ENCODE measurements around the gene IGHMBP2.

GRCh38 chr11:68880851-68881250, 22.8 kb upstream of the IGHMBP2 start:
- no peak for TF ChIP-seq POLR2AphosphoS5 (IDR thresholded peaks at IDR 0.05)
- TF ChIP-seq TAF1 (IDR thresholded peaks at IDR 0.05; ENCODE audit: low read depth), result no peak
- no peak for TF ChIP-seq EP300 (conservative IDR thresholded peaks at IDR 0.05; ENCODE audit: poor library complexity, severe bottlenecking)
- no peak for TF ChIP-seq RAD21 (conservative IDR thresholded peaks at IDR 0.05)
- TF ChIP-seq, protein P1, sequence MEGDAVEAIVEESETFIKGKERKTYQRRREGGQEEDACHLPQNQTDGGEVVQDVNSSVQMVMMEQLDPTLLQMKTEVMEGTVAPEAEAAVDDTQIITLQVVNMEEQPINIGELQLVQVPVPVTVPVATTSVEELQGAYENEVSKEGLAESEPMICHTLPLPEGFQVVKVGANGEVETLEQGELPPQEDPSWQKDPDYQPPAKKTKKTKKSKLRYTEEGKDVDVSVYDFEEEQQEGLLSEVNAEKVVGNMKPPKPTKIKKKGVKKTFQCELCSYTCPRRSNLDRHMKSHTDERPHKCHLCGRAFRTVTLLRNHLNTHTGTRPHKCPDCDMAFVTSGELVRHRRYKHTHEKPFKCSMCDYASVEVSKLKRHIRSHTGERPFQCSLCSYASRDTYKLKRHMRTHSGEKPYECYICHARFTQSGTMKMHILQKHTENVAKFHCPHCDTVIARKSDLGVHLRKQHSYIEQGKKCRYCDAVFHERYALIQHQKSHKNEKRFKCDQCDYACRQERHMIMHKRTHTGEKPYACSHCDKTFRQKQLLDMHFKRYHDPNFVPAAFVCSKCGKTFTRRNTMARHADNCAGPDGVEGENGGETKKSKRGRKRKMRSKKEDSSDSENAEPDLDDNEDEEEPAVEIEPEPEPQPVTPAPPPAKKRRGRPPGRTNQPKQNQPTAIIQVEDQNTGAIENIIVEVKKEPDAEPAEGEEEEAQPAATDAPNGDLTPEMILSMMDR (IDR thresholded peaks at IDR 0.05; ENCODE audit: poor library complexity, severe bottlenecking), result no peak
- TF ChIP-seq, protein P2, sequence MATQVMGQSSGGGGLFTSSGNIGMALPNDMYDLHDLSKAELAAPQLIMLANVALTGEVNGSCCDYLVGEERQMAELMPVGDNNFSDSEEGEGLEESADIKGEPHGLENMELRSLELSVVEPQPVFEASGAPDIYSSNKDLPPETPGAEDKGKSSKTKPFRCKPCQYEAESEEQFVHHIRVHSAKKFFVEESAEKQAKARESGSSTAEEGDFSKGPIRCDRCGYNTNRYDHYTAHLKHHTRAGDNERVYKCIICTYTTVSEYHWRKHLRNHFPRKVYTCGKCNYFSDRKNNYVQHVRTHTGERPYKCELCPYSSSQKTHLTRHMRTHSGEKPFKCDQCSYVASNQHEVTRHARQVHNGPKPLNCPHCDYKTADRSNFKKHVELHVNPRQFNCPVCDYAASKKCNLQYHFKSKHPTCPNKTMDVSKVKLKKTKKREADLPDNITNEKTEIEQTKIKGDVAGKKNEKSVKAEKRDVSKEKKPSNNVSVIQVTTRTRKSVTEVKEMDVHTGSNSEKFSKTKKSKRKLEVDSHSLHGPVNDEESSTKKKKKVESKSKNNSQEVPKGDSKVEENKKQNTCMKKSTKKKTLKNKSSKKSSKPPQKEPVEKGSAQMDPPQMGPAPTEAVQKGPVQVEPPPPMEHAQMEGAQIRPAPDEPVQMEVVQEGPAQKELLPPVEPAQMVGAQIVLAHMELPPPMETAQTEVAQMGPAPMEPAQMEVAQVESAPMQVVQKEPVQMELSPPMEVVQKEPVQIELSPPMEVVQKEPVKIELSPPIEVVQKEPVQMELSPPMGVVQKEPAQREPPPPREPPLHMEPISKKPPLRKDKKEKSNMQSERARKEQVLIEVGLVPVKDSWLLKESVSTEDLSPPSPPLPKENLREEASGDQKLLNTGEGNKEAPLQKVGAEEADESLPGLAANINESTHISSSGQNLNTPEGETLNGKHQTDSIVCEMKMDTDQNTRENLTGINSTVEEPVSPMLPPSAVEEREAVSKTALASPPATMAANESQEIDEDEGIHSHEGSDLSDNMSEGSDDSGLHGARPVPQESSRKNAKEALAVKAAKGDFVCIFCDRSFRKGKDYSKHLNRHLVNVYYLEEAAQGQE (IDR thresholded peaks at IDR 0.05; ENCODE audit: borderline replicate concordance), result no peak
- no peak for TF ChIP-seq EZH2 (IDR thresholded peaks at IDR 0.05; ENCODE audit: borderline replicate concordance, insufficient read depth, low read length, poor library complexity, severe bottlenecking)
- TF ChIP-seq SMC3 (conservative IDR thresholded peaks at IDR 0.05; ENCODE audit: poor library complexity), result no peak
- no peak for TF ChIP-seq MXI1 (conservative IDR thresholded peaks at IDR 0.05; ENCODE audit: poor library complexity, severe bottlenecking)

Measured in neural cell (in vitro differentiated cells).